Endometrium (tissue), 2 donors: ENCODE data around the gene RAB7A.
"Not testable (repeated sequence)": the region's sequence is repeated elsewhere in the genome, so short reads cannot be mapped to it uniquely, and the experiment has no call there.

Experiments used
- FAIRE-seq: peaks from 2 replicates; lab custom pipeline; 2012; peaks lifted over from hg19 to GRCh38; lab: Jason Lieb, UNC
- donor health status: control.
- donor health status: control.

Gene RAB7A

GRCh38 chr3:128712848-128713247 lies 13.1 kb upstream of the RAB7A start:
- FAIRE-seq = no peak

DNA sequence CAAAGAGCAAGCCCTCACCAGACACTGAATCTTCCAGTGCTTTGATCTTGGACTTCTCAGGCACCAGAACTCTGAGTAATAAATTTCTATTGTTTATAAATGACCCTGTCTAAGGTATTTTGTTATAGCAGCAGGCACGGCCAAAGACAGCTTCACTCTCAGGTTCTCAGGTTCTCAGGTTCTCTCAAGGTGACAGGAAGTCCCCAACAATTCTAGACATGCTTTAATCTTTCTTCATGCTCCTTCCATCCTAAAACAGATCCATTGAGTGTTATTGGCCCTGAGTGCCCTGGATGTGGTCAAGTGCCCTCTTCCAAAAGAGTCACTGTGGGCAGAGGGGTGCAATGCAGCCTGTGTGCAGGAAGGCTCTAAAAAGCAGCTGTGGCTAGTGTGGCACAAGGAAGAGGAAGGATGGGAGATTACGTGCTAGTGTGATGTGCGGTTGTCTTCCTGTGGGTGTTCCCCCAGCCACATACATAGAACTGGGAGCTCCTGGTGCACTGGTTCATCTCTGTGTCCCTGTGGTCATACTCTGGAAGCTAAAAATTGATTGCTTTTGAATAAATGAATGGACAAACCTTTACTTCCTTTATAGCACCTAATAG lies 11.0 kb upstream of the RAB7A start:
- no peak for FAIRE-seq

DNA sequence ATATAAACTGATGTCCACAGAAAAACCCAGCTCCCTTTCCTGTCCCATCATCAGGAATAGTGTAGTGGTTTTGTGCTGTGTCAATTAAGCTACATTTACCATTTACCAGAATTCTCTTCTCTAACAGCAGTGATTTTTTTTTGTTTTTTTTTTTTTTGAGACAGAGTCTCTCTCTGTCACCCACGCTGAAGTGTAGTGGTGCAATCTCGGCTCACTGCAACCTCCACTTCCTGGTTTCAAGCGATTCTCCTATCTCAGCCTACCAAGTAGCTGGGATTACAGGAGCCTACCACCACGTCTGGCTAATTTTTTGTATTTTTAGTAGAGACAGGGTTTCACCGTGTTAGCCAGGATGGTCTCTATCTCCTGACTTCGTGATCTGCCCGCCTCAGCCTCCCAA lies 7.1 kb upstream of the RAB7A start:
- not testable (repeated sequence) for FAIRE-seq

DNA sequence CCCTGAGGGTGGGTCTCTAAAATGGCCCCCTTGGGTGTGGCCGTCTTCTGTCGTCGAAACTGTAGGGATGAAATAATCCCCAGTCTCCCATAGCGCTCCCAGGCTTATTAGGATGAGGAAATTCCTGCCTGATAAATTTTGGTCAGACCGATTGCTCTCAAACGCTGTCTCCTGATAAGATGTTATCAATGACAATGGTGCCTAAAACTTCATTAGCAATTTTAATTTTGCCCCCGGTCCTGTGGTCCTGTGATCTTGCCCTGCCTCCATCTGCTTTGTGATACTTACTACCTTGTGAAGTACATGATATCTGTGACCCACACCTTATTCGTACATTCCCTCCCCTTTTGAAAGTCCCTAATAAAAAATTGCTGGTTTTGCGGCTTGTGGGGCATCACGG lies 5.1 kb upstream of the RAB7A start:
- no peak for FAIRE-seq

DNA sequence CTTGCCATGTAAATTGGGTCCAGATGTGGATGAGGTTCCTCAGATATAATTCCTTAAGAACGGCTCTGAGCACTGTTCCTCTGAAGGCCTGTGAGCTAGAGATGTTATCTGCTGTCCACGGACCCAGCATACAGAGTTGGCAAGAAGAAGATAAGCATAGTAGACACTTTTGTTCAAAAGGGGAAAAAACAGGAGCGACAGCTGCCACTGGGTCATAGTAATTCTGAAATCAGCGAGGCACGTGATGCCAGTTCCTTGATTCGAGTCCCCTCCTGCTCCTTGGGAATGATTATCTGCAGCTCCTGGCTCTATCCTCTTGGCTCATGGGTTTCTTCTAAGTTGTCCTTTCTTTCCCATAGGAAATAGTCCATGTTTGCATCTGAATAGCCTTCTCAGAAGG lies 2.5 kb upstream of the RAB7A start:
- FAIRE-seq = no peak

DNA sequence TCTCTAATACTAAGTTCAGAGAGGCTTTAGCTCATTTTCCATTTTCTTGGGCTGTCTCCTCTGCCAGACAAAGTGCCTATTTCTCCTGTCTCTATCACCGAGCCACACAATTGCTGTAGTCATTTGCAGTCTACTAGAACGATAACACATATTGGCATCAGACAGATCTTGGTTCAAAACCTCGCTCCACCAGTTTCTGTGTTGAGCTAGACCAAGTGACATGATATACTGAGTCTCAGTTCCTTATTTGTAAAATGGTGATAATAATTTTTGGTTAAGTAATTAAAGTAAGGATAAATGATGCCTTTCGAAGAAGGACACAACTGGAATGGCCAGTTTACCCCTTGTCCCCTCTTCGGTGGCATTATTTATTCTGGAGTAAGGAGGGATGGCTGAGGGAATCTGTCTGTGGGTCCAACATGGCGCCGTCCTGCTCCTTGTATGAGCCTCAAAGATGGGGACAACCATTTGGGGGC lies 398 bp upstream of the RAB7A start:
- no peak for FAIRE-seq

DNA sequence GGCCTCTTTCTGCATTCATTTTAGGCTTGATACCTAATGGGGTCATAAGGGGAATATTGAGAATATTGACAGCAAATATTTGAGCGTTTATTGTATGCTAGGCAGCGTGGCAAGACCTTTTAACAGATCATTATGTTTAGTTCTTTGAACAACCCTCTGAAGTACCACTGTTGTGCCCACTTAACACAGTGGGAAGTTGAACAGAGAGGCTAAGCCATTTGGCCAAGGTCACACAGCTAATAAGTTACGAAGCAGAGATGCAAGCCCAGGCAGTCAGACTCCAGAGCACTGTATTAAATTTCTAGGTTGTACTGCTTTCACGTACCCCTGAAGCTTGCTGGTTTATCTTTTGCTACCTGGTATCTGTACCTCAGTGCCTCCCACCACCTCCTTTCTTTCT lies 1.1 kb downstream of the RAB7A start:
- FAIRE-seq = no peak

DNA sequence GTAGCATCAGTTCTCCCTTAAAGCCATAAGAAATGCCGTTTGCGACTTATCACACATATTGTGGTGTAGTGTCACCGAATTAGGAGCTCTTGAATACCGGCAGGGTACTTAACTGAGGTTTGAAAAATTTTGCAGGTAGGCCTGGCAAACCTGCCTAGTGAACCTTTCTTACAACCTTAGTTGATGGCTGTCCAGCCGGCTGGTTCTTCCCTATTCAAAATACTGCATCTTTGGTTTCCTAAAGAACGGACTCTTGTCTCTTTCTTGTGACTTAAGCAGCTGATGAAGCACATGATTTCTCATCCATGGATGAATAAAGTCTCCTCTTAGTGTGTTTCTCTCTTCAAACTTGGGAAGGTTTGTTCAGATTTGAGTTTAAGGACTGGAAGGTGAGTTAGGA lies 1.5 kb downstream of the RAB7A start:
- no peak for FAIRE-seq

DNA sequence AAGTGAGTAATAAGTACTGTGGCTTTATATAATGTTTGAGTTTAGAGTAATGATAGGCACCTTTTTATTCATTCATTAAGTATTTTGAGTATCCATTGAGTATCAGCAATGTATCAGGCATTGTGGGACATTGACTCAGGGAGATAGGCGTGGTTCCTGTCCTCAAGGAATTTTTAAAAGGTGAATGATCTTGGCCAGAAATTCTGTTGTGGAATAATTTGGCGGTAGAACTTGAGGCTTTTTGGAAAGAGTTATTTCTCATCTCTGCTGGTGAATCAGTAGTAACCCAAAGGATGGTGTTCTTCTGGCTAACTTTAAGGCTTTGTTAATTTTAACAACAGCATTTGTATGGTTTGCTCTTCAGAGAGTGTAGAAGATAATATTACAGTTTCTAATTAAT lies 2.0 kb downstream of the RAB7A start:
- no peak for FAIRE-seq

GRCh38 chr3:128728521-128728920 lies 2.5 kb downstream of the RAB7A start:
- FAIRE-seq = not testable (repeated sequence)

- FAIRE-seq = no peak
These were observed 4.5 kb downstream of the RAB7A start for GRCh38 chr3:128730471-128730870.

DNA sequence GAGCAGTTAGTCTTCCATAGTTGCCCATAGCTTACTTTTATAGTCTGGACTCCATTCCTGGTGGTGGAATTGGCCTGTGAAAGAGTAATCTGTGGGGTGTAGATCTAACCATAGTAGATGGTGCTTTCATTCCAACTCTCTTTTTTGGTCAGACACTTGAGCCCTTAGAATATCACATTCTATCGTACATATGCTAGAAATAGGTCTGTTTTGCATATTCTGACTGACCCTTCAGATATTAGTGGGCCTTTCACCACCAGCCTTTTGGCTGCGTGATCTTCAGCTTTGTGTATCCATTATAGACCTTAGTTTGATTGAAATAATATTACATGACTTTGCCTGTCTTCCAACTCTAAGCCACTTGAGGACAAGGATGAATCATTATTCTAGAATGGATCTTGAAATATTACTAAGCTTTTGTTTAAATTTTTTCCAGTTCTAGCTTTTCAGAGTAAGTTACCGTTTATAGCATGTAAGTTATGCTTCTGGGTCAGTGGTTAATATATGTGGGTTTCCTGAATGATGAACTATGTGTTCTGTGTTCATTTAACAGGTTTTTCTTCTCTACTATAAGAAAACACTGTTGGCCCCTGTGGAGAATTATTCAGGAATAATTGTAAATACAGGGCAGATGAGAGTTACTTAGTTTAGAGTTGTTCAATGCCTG lies 8.7 kb downstream of the RAB7A start:
- no peak for FAIRE-seq

DNA sequence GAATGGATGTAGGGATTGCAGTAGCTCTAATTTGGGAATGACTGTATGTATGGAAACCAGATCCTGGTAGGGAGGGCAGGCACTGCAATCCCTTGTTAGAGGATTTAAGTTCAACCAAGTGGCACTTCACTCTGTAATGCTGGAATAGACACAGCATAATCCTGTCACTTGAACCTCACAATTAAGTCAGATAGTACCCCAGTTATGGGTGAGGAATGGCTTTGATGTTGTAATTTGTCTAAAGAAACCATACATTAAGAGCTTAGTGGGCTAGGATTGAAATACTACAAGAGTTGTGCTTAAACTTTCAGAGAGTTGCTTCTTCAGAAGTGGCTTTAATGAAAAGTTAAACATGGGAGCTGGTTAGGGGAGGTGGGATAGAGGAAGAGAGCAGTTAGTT lies 9.3 kb downstream of the RAB7A start:
- no peak for FAIRE-seq

DNA sequence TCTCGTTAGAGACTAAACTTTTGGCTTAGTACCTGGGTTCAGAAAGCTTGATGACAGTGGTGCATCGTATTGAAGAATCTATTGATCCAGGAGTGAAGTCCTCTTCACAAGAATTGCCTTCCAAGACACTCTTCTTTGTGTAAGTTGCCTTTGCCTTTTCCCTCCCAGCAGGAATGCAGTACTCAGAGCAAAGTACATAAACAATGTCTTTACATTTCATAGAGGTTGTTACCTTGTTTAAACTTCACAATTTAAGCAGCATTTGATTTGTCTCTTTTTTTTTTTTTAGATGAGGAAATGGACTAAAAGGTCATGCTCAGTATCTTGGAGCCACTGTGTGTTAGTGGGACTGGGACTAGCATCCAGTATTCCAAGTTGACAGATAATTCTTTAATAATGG lies 9.9 kb downstream of the RAB7A start:
- FAIRE-seq = no peak

DNA sequence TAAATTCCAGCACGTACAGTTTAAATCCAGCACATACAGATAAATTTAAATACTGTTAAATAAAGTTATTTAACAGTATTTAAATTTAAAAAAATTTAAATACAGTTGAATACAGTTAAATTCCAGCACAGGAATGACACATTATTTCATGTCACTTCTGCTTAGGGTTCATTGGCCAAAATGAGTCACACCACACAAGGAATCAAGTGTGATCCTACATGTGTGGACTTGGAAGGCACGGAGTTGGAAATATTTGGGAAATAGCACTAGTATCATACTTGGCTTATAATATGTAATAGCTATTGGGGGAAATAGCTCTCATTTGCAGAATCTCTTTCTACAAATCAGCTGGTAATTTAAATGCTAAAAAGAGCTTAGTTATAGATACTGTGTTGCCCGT lies 10.6 kb downstream of the RAB7A start:
- no peak for FAIRE-seq

DNA sequence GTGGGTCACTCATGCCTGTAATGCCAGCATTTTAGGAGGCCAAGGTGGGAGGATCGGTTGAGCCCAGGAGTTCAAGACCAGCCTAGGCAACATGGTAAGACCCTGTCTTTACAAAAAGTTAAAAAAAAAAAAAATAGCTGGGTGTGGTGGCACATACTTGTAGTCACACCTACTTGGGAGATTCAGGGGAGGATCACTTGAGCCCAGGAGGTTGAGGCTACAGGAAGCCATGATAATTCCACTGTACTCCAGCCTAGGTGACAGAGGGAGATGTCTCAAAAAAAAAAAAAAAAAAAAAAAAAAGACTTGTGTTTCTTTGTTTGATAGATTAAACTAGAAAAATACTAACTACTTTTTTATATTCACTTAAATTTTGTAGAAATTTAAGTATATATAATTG lies 14.6 kb downstream of the RAB7A start:
- no peak for FAIRE-seq

GRCh38 chr3:128742821-128743594 lies 17.0 kb downstream of the RAB7A start:
- FAIRE-seq = no peak

- no peak for FAIRE-seq
These were observed 19.8 kb downstream of the RAB7A start for GRCh38 chr3:128745742-128746141.

DNA sequence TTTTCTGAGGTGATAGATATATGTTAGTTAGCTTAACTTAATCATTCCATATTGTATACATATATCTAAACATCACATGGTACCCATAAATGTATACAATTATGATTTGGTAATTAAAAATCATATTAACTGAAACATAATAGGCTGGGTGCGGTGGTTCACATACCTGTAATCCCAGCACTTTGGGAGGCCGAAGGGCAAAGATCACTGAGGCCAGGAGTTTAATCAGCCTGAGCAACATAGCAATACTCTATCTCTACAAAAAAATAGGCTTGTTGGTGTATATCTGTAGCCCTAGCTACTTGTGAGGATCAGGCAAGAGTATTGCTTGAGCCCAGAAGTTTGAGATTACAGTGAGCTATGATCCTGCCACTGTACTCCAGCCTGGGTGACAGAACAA lies 20.9 kb downstream of the RAB7A start:
- no peak for FAIRE-seq

- FAIRE-seq = no peak
These were observed 22.6 kb downstream of the RAB7A start for GRCh38 chr3:128748557-128748956.

DNA sequence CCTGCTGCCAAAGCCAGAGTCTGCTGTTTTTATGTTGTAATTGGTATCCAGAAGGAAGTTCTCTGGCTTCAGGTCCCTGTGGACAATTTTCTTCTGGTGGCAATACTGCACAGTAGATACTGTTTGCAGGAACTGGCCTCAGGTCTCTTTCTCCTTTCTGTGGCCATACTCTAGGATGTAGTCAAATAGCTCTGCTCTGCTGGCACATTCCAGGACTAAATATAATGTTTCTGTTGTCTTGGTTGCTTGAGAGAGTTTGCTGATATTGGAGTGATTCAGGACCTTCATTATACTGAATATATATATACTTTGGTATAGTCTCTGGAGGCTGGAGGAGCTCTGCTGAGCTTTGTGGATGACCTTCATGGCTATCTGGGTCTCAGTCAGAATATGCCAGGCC lies 23.1 kb downstream of the RAB7A start:
- FAIRE-seq = no peak

GRCh38 chr3:128749561-128749960 lies 23.6 kb downstream of the RAB7A start:
- FAIRE-seq = not testable (repeated sequence)

- FAIRE-seq = no peak
These were observed 27.7 kb downstream of the RAB7A start for GRCh38 chr3:128753715-128754114.
